SK-N-SH treated with all-trans-retinoic acid at 6 μM for 48 hours (cell line): ENCODE measurements around the gene TNFRSF11A.

Source experiments
- ATAC-seq: fragments of 200-7000 bp; cut with Tn5 transposase; 3 replicates; pipeline ENCODE4 v1.9.1; 2020; ENCODE audit warnings: mild to moderate bottlenecking, moderate library complexity
- BACH2 ChIP-seq: fragments of 250-450 bp; sonication (Bioruptor Pico); IDR thresholded peaks from 2 replicates; pipeline ENCODE4 v1.9.0; 2021; ENCODE audit warnings: mild to moderate bottlenecking, borderline replicate concordance
- CREB5 ChIP-seq: fragments of 250-450 bp; sonication (Bioruptor Pico); IDR thresholded peaks from 2 replicates; pipeline ENCODE4 v1.5.1; 2020; ENCODE audit warnings: low read depth, mild to moderate bottlenecking, moderate library complexity
- CSDC2 ChIP-seq: fragments of 250-450 bp; sonication (Bioruptor Pico); IDR thresholded peaks from 2 replicates; pipeline ENCODE4 v1.5.0; 2020; ENCODE audit warnings: mild to moderate bottlenecking, moderate library complexity
- CSRNP3 ChIP-seq: fragments of 250-450 bp; sonication (Bioruptor Pico); IDR thresholded peaks from 2 replicates; pipeline ENCODE4 v1.5.1; 2021; ENCODE audit warnings: mild to moderate bottlenecking, moderate library complexity
- ESRRG ChIP-seq: fragments of 250-450 bp; sonication (Bioruptor Pico); IDR thresholded peaks from 2 replicates; pipeline ENCODE4 v1.6.1; 2021; ENCODE audit warnings: mild to moderate bottlenecking
- GLIS3 ChIP-seq: fragments of 250-450 bp; sonication (Bioruptor Pico); IDR thresholded peaks from 2 replicates; pipeline ENCODE4 v1.5.0; 2020; ENCODE audit warnings: mild to moderate bottlenecking, moderate library complexity
- OSR1 ChIP-seq: fragments of 250-450 bp; sonication (Bioruptor Pico); IDR thresholded peaks from 2 replicates; pipeline ENCODE4 v1.8.0; 2022; ENCODE audit warnings: moderate library complexity, mild to moderate bottlenecking, inconsistent platforms
- PATZ1 ChIP-seq: fragments of 250-450 bp; sonication (Bioruptor Pico); IDR thresholded peaks from 2 replicates; pipeline ENCODE4 v1.8.0; 2020; ENCODE audit warnings: mild to moderate bottlenecking, moderate library complexity, borderline replicate concordance
- POU6F1 ChIP-seq: fragments of 250-450 bp; sonication (Bioruptor Pico); IDR thresholded peaks from 2 replicates; pipeline ENCODE4 v1.8.0; 2021; ENCODE audit warnings: low read depth, mild to moderate bottlenecking, moderate library complexity, borderline replicate concordance
- PPARA ChIP-seq: fragments of 250-450 bp; sonication (Bioruptor Pico); IDR thresholded peaks from 2 replicates; pipeline ENCODE4 v1.5.0; 2020; ENCODE audit warnings: mild to moderate bottlenecking, borderline replicate concordance
- RARB ChIP-seq: fragments of 250-450 bp; sonication (Bioruptor Pico); IDR thresholded peaks from 2 replicates; pipeline ENCODE4 v1.8.0; 2021; ENCODE audit warnings: mild to moderate bottlenecking, moderate library complexity
- TCF4 ChIP-seq: fragments of 250-450 bp; sonication (Bioruptor Pico); IDR thresholded peaks from 2 replicates; pipeline ENCODE4 v1.8.0; 2021; ENCODE audit warnings: mild to moderate bottlenecking, moderate library complexity, borderline replicate concordance
- TOX ChIP-seq: fragments of 250-450 bp; sonication (Bioruptor Pico); IDR thresholded peaks from 2 replicates; pipeline ENCODE4 v1.8.0; 2021; ENCODE audit warnings: mild to moderate bottlenecking, moderate library complexity, borderline replicate concordance
- TSHZ2 ChIP-seq: fragments of 250-450 bp; sonication (Bioruptor Pico); IDR thresholded peaks from 2 replicates; pipeline ENCODE4 v1.5.0; 2020; ENCODE audit warnings: mild to moderate bottlenecking, moderate library complexity
- ZC3H10 ChIP-seq: fragments of 250-450 bp; sonication (Bioruptor Pico); IDR thresholded peaks from 2 replicates; pipeline ENCODE4 v1.5.1; 2021; ENCODE audit warnings: mild to moderate bottlenecking, moderate library complexity
- ZFP3 ChIP-seq: fragments of 250-450 bp; sonication (Bioruptor Pico); IDR thresholded peaks from 2 replicates; pipeline ENCODE4 v1.5.0; 2020; ENCODE audit warnings: mild to moderate bottlenecking, moderate library complexity
- ZFP30 ChIP-seq: fragments of 450-650 bp; formaldehyde crosslinking; IDR thresholded peaks from 2 replicates; pipeline ENCODE4 v1.5.0; 2022; ENCODE audit warnings: mild to moderate bottlenecking, moderate library complexity
- ZNF565 ChIP-seq: fragments of 450-650 bp; formaldehyde crosslinking; conservative IDR thresholded peaks from 2 replicates; pipeline ENCODE4 v1.5.0; 2020; ENCODE audit warnings: low read depth, mild to moderate bottlenecking, moderate library complexity
- ZNF70 ChIP-seq: fragments of 450-650 bp; formaldehyde crosslinking; IDR thresholded peaks from 2 replicates; pipeline ENCODE4 v1.5.0; 2020; ENCODE audit warnings: mild to moderate bottlenecking, moderate library complexity
- ZNF8 ChIP-seq: fragments of 450-650 bp; formaldehyde crosslinking; IDR thresholded peaks from 2 replicates; pipeline ENCODE4 v1.5.0; 2020; ENCODE audit warnings: mild to moderate bottlenecking, moderate library complexity

The TNFRSF11A gene

GRCh38 chr18:62370366-62370765, 45.3 kb downstream of the TNFRSF11A start:
- no peak for ATAC-seq
- TF ChIP-seq GLIS3 (CRISPR knock-in tag), result no peak
- no peak for TF ChIP-seq TSHZ2
- no peak for TF ChIP-seq PATZ1 (CRISPR knock-in tag)
- no peak for TF ChIP-seq POU6F1 (CRISPR knock-in tag)
- TF ChIP-seq OSR1 (CRISPR knock-in tag), result no peak
- TF ChIP-seq ZC3H10 (CRISPR knock-in tag), result no peak
- TF ChIP-seq PPARA (CRISPR knock-in tag), result no peak
- no peak for TF ChIP-seq RARB (CRISPR knock-in tag)
- no peak for TF ChIP-seq CSDC2
- TF ChIP-seq ZFP30, result no peak
- no peak for TF ChIP-seq CREB5
- no peak for TF ChIP-seq ZFP3 (CRISPR knock-in tag)
- no peak for TF ChIP-seq ZNF8 (CRISPR knock-in tag)

GRCh38 chr18:62371436-62371835, 46.3 kb downstream of the TNFRSF11A start:
- TF ChIP-seq TSHZ2, result no peak
- TF ChIP-seq ZNF565 (CRISPR knock-in tag), result no peak
- no peak for TF ChIP-seq ZFP3 (CRISPR knock-in tag)
- no peak for TF ChIP-seq CSDC2
- no peak for TF ChIP-seq CSRNP3
- no peak for TF ChIP-seq ESRRG (CRISPR knock-in tag)
- no peak for TF ChIP-seq RARB (CRISPR knock-in tag)
- TF ChIP-seq ZNF70, result no peak
- TF ChIP-seq TOX (CRISPR knock-in tag), result no peak
- no peak for TF ChIP-seq ZFP30
- TF ChIP-seq TCF4, result no peak
- no peak for TF ChIP-seq BACH2
- TF ChIP-seq OSR1 (CRISPR knock-in tag), result no peak
- no peak for TF ChIP-seq PPARA (CRISPR knock-in tag)
- TF ChIP-seq POU6F1 (CRISPR knock-in tag), result no peak
- no peak for TF ChIP-seq CREB5
- TF ChIP-seq, all 23 proteins: peak for 0
- no peak for ATAC-seq
